Neuronal stem cell (in vitro differentiated cells): ENCODE results near the gene NR2E1. TPM values are rescaled to one million over a fixed set of nuclear protein-coding genes. Genes with fewer than 3 reads are reported as not detected.

ENCODE experiments used
- DNase-seq: peaks from one replicate; pipeline ENCODE4 v3.0.0-alpha.2; 2013; ENCODE audit warnings: low spot score
- H2AFZ ChIP-seq: one replicate; pipeline ENCODE4 v1.6.1; 2013; ENCODE audit warnings: mild to moderate bottlenecking, low read length, inconsistent platforms
- H2AK5ac ChIP-seq: 2 replicates; pipeline ENCODE4 v1.6.1; 2013; ENCODE audit warnings: low read depth, mild to moderate bottlenecking, inconsistent platforms, low read length, moderate library complexity, mixed read lengths
- H2BK120ac ChIP-seq: 2 replicates; pipeline ENCODE4 v1.6.1; 2013; ENCODE audit warnings: low read depth, mild to moderate bottlenecking, inconsistent platforms, low read length, moderate library complexity, mixed read lengths
- H2BK12ac ChIP-seq: one replicate; pipeline ENCODE4 v1.6.1; 2013; ENCODE audit warnings: low read length, inconsistent platforms
- H2BK15ac ChIP-seq: 2 replicates; pipeline ENCODE4 v1.6.1; 2013; ENCODE audit warnings: mild to moderate bottlenecking, low read length, inconsistent platforms, mixed read lengths
- H2BK5ac ChIP-seq: one replicate; pipeline ENCODE4 v1.6.1; 2013; ENCODE audit warnings: inconsistent platforms, mild to moderate bottlenecking, low read length, moderate library complexity
- H3K14ac ChIP-seq: one replicate; pipeline ENCODE4 v1.6.1; 2013; ENCODE audit warnings: low read length, inconsistent platforms
- H3K18ac ChIP-seq: 2 replicates; pipeline ENCODE4 v1.6.1; 2013; ENCODE audit warnings: low read length, inconsistent platforms
- H3K23ac ChIP-seq: 2 replicates; pipeline ENCODE4 v1.6.1; 2013; ENCODE audit warnings: low read depth, mild to moderate bottlenecking, mixed read lengths, low read length, inconsistent platforms; ENCODE audit not compliant: poor library complexity
- H3K27ac ChIP-seq: replicated peaks from 3 replicates; pipeline ENCODE4 v1.5.1; 2013; ENCODE audit warnings: low read length, inconsistent platforms
- H3K27me3 ChIP-seq, 3 experiments: 2 replicates each; pipeline ENCODE4 v1.6.1; 2013; ENCODE audit warnings: low read length in 3 of 3, mild to moderate bottlenecking in 2 of 3, inconsistent platforms in 1 of 3, low read depth in 1 of 3, mixed read lengths in 1 of 3, moderate library complexity in 1 of 3; ENCODE audit not compliant: control insufficient read depth in 3 of 3, insufficient read depth in 3 of 3
- H3K36me3 ChIP-seq, 2 donors: replicated peaks in 1 of 2; 2 replicates each; pipeline ENCODE4 v1.6.1; 2013; ENCODE audit warnings: low read length in 2 of 2; ENCODE audit not compliant: control insufficient read depth in 2 of 2, insufficient read depth in 2 of 2
- H3K4ac ChIP-seq: 2 replicates; pipeline ENCODE4 v1.6.1; 2013; ENCODE audit warnings: inconsistent platforms, mild to moderate bottlenecking, low read length, moderate library complexity
- H3K4me1 ChIP-seq, 2 donors: 1 replicate in 1 of 2; 2 replicates in 1 of 2; pipeline ENCODE4 v1.6.1; 2013; ENCODE audit warnings: low read length in 2 of 2, low read depth in 1 of 2; ENCODE audit not compliant: control insufficient read depth in 2 of 2, insufficient read depth in 1 of 2
- H3K4me2 ChIP-seq: one replicate; pipeline ENCODE4 v1.6.1; 2013; ENCODE audit warnings: mild to moderate bottlenecking, low read length, inconsistent platforms; ENCODE audit not compliant: insufficient read depth, poor library complexity, severe bottlenecking
- H3K4me3 ChIP-seq, 2 donors: 2 replicates each; pipeline ENCODE4 v1.5.1; 2013; ENCODE audit warnings: low read length in 2 of 2, mild to moderate bottlenecking in 2 of 2, inconsistent platforms in 1 of 2, moderate library complexity in 1 of 2
- H3K79me1 ChIP-seq: one replicate; pipeline ENCODE4 v1.6.1; 2013; ENCODE audit warnings: low read depth, mild to moderate bottlenecking, inconsistent platforms, low read length, moderate library complexity
- H3K9ac ChIP-seq: one replicate; pipeline ENCODE4 v1.6.1; 2013; ENCODE audit warnings: mild to moderate bottlenecking, low read depth, low read length, inconsistent platforms; ENCODE audit not compliant: poor library complexity
- H3K9me3 ChIP-seq, 2 donors: replicated peaks in 1 of 2; 2 replicates each; pipeline versions ENCODE3 to v1.6.1; 2013; ENCODE audit warnings: low read length in 2 of 2, mild to moderate bottlenecking in 2 of 2, inconsistent platforms in 1 of 2, low read depth in 1 of 2, mixed read lengths in 1 of 2, moderate library complexity in 1 of 2; ENCODE audit not compliant: control insufficient read depth in 2 of 2, insufficient read depth in 1 of 2
- H4K8ac ChIP-seq: one replicate; pipeline ENCODE4 v1.6.1; 2013; ENCODE audit warnings: low read depth, mild to moderate bottlenecking, inconsistent platforms, low read length, moderate library complexity
- H4K91ac ChIP-seq: one replicate; pipeline ENCODE4 v1.6.1; 2013; ENCODE audit warnings: low read length, low read depth, mild to moderate bottlenecking, inconsistent platforms; ENCODE audit not compliant: poor library complexity
- WGBS, 2 donors: extraction: QIAGEN DNeasy Blood & Tissue Kit; methylation state at CpG; one replicate each; pipeline ENCODE4 v1.1.7; 2013; ENCODE audit warnings: missing lambda C conversion rate in 2 of 2, mixed read lengths in 1 of 2; ENCODE audit not compliant: insufficient read length in 2 of 2, insufficient replicate concordance in 1 of 2; ENCODE audit errors: extremely low coverage in 2 of 2; 5-methylcytosine and 5-hydroxymethylcytosine counted together
- polyA plus RNA-seq, 2 experiments: library from polyadenylated mRNA; stranded (reverse); fragments of 200-250 nt; gene quantifications; one replicate each; pipeline ENCODE4 v1.2.3, GENCODE V29; 2013

Gene NR2E1
- 0.45 TPM for polyA plus RNA-seq (2013, experiment 1 of 2)
- polyA plus RNA-seq (2013, experiment 2 of 2) = 0.42 TPM

DNA sequence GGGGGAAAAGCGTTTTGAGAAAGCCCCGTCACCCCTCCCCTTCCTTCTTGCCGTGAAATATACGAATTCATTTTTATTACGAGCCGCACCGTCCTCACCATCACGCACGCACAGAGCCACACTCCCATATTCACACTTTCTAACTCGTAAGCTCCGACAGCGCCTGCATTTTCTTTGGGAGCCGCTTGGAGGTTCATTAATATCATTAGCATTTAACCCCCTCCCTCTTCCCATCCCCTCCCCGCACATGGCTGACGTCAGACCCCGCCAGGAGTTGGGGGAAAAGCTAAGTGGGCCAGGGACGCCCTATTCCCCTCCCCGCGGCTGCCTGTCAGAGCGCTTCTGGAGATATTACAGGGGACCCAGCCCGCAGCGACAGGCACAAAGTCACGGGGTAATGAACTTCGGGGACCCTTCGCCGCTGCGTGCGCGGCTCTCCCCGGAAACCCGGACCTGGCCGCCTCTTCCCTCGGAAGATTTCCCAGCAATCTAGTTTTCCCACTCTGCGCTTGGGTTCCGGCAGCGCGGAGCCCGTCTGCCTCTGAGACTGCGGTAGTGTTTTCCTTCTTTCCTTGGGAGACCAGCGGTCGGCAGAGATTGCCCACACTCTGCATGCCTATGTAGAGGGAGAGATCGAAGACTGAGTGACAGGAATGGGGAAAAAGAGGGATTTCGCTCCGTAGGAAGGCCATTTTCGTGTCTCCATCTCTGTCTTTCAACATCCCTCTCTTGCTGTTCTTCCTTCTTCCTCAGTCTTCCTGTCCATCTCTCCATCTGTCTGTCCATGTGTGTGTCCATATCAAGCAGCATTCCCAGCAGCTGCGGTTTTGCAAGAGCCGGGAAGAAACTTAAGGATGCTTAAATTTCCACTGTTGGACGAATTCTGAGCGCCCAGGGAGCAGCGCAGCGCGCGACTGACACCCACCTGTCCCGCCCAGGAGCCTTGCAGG lies at the start of gene NR2E1:
Gene NR2E1, plus strand, starts transcription at position 309 of the 950 bp plus-strand sequence. CDS start 744 bp downstream, outside the sequence.
- Histone ChIP-seq H3K4me1 (peaks cover 34 to 48% of the 10 kb centered on the region in 2 donors), H3K79me1 (no peaks in the 10 kb centered on the region), H3K36me3 (no peaks in the 10 kb centered on the region), H3K27me3 (peaks cover 60 to 100% (median 99%) of the 10 kb centered on the region in 3 experiments), H2BK5ac (peak within 1 kb of the TSS; percentile 20), H3K9me3 (no peaks in the 10 kb centered on the region), H3K27ac (no peak within 1 kb of the TSS), H2BK15ac (peak within 1 kb of the TSS; percentile 87), H3K9ac (peak within 1 kb of the TSS; percentile 75), H2BK120ac (no peak within 1 kb of the TSS), H4K91ac (no peak within 1 kb of the TSS), H2BK12ac (peak within 1 kb of the TSS; percentile 52), H3K4me2 (peak within 1 kb of the TSS; percentile 55), H4K8ac (no peak within 1 kb of the TSS), H2AFZ (peak within 1 kb of the TSS; percentile 87), H3K14ac (peak within 1 kb of the TSS; percentile 21), H3K18ac (peak within 1 kb of the TSS; percentile 92), H3K23ac (peak within 1 kb of the TSS; percentile 86), H2AK5ac (peak within 1 kb of the TSS; percentile 40), H3K4me3 (peak within 1 kb of the TSS; percentile 37 to 69), H3K4ac (no peak within 1 kb of the TSS)
- no peak for DNase-seq
- no CpG with 5 or more reads among the region's 54 CpGs for WGBS, 2 donors

DNA sequence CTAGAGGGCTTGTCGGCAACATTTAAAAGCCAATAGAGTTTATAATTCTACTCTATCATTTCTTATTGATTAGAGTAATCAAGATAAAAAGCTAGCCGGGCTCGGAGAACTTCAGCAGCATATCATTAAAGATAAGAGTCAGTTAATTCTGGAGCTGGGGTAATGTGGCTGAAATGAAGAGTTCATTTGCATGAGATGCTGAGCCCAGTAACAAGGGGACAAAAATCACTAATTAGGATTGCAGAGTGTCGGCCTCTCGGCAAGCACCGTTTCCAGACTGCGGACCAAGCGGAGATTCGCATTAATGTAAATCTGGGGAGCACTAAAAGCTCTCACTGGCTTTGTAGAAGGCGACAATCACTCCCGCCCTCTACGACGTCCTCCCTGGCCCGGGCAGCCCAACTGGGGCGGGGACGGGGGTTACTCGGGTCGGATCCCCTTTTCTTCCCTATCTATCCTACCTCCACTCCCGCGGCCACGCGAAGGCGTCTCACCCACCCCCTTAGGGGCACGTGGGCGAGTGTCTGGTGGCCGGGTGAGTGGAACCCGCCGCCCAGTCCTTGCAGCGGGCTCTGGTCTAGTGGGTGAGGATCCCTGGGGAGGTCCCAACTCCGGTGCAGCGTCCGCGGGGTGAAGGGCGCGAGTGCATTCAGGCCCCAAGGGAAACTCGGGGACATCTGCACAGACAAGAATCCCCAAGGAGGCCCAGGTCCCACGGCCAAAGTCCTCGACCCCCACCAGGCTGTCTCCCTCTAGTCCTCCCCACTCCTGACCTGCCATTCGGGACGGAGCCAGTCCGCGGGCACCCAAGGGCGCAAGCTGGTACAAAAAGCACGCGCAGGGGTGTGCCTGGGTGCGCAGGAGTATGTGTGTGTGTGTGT lies 49.0 kb upstream of the NR2E1 start:
- Histone ChIP-seq H2BK5ac (peak overlapping the region; percentile 26), H3K4me2 (no peak overlapping the region), H3K9me3 (no peaks in the 10 kb centered on the region), H2BK12ac (peak overlapping the region; percentile 48), H3K27ac (no peak overlapping the region), H3K27me3 (peaks cover 34 to 99% (median 92%) of the 10 kb centered on the region in 3 experiments), H3K23ac (peak overlapping the region; percentile 29), H3K4me3 (peak overlapping the region in 1 of 2 donors; percentile 67), H3K9ac (no peak overlapping the region), H3K36me3 (no peaks in the 10 kb centered on the region), H2AK5ac (peak overlapping the region; percentile 91), H2BK15ac (peak overlapping the region; percentile 94), H3K79me1 (no peaks in the 10 kb centered on the region), H2AFZ (no peak overlapping the region), H3K4ac (no peak overlapping the region), H3K18ac (peak overlapping the region; percentile 31), H3K14ac (peak overlapping the region; percentile 23), H4K91ac (no peak overlapping the region), H4K8ac (no peak overlapping the region), H2BK120ac (peak overlapping the region; percentile 1), H3K4me1 (peaks cover 22 to 34% of the 10 kb centered on the region in 2 donors)
- no peak for DNase-seq
- no CpG with 5 or more reads among the region's 46 CpGs for WGBS, 2 donors

DNA sequence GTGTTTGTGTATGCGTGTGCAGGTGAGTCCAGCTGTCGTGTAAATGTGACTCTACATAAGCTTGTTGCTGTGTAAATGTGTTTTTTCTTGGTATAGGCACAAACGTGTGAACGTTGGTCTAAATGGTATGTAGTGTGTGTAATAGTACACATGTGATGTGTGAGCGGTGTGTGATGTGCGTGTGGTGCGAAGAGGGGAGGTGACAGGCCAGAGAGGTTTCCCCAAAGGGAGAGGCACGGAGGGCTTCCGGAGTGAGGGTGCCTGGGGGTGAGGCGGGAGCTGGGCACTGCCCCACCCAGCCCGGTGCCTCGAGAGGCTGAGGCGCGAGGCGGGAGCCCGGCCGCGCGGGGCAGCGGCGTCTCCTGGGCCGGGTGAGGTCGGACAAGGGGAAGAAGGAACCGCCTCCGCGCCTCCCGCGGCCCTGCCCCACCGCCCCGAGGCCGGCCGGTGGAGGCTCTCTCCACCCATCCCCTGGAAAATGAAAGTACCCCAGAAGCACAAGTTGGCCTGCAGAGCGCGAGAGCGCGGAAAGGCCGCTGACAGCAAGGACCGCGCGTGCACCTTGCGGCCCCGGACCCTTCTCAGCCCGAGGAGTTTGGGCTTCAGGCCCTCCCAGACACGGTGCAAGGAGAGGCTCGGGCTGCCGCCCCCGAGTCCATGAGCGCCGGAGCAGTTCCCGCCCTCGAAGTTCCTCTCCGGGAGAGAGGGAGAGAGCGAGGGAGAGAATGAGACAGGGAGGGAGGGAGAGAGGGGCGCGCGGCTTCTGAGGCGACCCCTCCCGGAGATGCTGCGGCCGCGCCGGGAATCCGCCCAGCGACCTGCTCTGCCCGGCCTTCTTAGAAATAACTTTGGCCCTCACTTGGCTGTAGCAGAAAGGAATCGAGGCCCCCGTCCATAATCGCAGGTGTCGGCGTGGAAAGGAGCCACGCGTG lies 48.1 kb upstream of the NR2E1 start:
- peak overlapping the region; percentile 48 for H2BK12ac ChIP-seq
- peak overlapping the region; percentile 91 for H2AK5ac ChIP-seq
- peak overlapping the region; percentile 26 for H2BK5ac ChIP-seq
- peak overlapping the region; percentile 91 for H2AFZ ChIP-seq
- peak overlapping the region; percentile 1 for H2BK120ac ChIP-seq
- DNase-seq = peak; percentile 31
- H2BK15ac ChIP-seq = peak overlapping the region; percentile 94
- peak overlapping the region; percentile 26 for H3K9ac ChIP-seq
- peak overlapping the region; percentile 34 to 67 for H3K4me3 ChIP-seq
- peak overlapping the region; percentile 29 for H3K23ac ChIP-seq
- H3K36me3 ChIP-seq = no peaks in the 10 kb centered on the region
- H3K4me2 ChIP-seq = peak overlapping the region; percentile 79
- peak overlapping the region; percentile 64 for H3K14ac ChIP-seq
- H3K9me3 ChIP-seq = peaks cover 0 to 3% of the 10 kb centered on the region in 2 donors
- H3K27me3 ChIP-seq = peaks cover 37 to 99% (median 94%) of the 10 kb centered on the region in 3 experiments
- H3K27ac ChIP-seq = no peak overlapping the region
- H3K4ac ChIP-seq = no peak overlapping the region
- H3K79me1 ChIP-seq = no peaks in the 10 kb centered on the region
- peaks cover 22 to 35% of the 10 kb centered on the region in 2 donors for H3K4me1 ChIP-seq
- peak overlapping the region; percentile 94 for H3K18ac ChIP-seq
- H4K8ac ChIP-seq = no peak overlapping the region
- no CpG with 5 or more reads among the region's 72 CpGs for WGBS, 2 donors
- H4K91ac ChIP-seq = no peak overlapping the region
